Fibroblast of peridontal ligament (primary cell): ENCODE results near the gene STAT6.

Experiments
- DNase-seq: peaks from one replicate; pipeline ENCODE4 v3.0.0-alpha.2; 2010; ENCODE audit errors: extremely low read depth

STAT6 gene

DNA sequence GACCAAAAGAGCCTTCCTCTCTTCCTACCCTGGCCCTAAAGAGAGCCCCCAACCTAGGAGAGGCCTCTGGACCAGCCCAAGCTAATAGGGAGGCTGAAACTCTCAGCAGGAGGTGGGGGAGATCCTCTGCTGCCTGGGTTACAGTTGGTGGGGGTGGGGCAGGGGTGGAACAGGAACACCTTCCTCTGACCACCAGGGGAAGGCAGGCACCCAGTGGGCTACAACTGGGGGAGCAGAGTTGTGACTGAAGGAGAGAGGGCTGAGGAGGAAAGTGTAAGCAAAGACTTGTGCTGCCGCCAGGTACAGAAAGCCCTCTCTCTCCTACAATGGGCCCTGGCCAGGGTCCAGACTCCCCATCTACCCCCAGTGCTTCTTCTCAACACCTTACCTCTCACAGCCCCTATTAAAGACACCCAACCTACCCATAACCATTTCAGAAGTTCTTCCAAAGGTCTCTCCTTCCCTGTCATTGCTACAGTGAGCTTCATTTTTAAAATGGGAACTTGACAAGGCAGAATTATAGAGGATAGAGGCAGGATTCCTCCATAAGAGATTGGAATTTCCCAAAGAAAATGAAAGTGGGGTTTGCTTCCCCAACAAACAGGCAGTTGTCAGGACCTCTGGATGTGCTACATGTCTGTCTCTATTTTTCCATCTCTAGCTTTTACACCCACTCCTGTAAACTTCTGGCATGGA lies 62.6 kb downstream of the STAT6 start:
- no peak for DNase-seq

DNA sequence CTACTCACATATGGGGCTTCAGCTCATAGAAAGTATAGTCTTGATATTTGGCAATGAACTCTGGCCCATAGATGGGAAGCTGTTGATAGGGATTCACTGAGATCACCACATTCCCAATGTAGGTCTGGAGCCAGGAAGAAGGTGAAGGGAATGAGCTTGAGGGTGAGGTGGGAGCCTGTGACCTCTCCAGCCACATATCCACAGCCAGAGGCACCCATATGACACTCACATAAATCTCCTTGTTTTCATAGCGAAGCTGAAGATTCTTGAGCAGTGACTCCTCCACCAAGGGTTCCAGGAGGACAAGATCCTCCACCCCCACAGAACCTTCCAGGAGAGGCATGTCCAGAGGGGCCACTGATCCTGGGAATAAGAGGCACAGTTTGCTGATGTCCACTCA lies 63.2 kb downstream of the STAT6 start:
- DNase-seq: no peak

- no peak for DNase-seq
Observed at GRCh38 chr12:57046947-57047890, 63.9 kb downstream of the STAT6 start.

DNA sequence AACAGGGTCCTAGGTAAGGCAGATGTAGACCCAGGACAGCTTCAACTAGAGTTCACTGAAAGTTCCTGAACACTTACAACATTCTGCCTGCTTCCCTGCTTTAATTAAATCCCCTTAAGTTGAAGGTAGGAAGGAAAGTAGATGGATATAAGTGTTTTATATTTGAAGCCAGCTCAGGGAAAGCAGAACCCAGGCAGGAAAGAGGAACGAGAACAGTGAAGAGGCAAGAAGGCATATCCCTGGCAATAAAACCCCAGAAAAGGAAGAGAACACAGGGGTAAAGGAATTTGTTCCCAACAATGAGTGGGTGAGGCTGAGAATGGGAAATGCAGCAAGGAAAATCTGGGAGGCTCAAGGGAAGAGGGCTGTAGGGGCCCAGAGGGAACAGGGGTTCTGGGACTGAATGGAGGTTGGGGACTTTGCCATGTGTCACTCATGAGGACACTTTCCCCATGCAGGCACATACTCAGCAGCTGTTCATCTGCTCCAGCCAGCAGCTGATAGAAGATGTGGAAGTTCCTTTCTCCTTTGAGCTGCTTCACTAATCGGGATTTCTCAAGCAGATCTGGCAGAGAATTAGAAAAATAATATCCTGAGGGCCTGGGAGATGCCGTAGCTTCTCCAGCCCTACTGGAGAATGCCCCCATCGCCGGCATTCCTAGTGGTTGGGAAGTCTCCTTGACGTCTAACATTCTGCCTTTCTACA lies 64.9 kb downstream of the STAT6 start:
- no peak for DNase-seq
